ENCODE data around the gene FGD3.

DNA sequence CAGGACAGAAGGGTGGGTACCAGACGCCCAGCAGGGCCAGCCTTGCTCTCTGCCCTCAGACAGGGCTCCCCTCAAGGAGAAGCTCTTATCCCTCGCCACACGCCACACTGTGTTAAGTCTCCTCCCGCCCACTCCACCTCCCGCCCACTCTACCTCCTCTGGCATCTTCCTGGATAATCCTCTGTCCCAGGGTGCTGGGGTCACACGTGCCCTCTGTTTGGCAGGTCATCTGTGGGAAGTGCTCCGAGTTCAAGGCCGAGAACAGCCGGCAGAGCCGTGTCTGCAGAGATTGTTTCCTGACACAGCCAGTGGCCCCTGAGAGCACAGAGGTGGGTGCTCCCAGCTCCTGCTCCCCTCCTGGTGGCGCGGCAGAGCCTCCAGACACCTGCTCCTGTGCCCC is 85.2 kb downstream of the FGD3 start:
- TF ChIP-seq, protein P1, sequence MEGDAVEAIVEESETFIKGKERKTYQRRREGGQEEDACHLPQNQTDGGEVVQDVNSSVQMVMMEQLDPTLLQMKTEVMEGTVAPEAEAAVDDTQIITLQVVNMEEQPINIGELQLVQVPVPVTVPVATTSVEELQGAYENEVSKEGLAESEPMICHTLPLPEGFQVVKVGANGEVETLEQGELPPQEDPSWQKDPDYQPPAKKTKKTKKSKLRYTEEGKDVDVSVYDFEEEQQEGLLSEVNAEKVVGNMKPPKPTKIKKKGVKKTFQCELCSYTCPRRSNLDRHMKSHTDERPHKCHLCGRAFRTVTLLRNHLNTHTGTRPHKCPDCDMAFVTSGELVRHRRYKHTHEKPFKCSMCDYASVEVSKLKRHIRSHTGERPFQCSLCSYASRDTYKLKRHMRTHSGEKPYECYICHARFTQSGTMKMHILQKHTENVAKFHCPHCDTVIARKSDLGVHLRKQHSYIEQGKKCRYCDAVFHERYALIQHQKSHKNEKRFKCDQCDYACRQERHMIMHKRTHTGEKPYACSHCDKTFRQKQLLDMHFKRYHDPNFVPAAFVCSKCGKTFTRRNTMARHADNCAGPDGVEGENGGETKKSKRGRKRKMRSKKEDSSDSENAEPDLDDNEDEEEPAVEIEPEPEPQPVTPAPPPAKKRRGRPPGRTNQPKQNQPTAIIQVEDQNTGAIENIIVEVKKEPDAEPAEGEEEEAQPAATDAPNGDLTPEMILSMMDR (IDR thresholded peaks at IDR 0.05), result no peak
- TF ChIP-seq POLR2AphosphoS5 (IDR thresholded peaks at IDR 0.05), result no peak
- no peak for TF ChIP-seq POLR2A (IDR thresholded peaks at IDR 0.05)
